Ovary (tissue), 9 donors: ENCODE results near the gene CPT1B. TPM values are rescaled to one million over a fixed set of nuclear protein-coding genes. Genes with fewer than 3 reads are reported as not detected.
"Not testable (repeated sequence)": the region's sequence is repeated elsewhere in the genome, so short reads cannot be mapped to it uniquely, and the experiment has no call there.

Experiments used
- DNase-seq, 5 donors: peaks; one replicate each; pipeline ENCODE4 v3.0.0-alpha.2; 2019 to 2020
- H3K27ac ChIP-seq, 2 donors: fragments of 200-600 bp; one replicate each; pipeline versions ENCODE4 v1.5.1 to v1.8.0; 2019 to 2022
- H3K27me3 ChIP-seq: fragments of 200-600 bp; one replicate; pipeline ENCODE4 v1.8.0; 2022
- H3K36me3 ChIP-seq: fragments of 200-600 bp; sonication (generic); one replicate; pipeline ENCODE4 v1.5.1; 2019
- H3K4me1 ChIP-seq: one replicate; pipeline ENCODE4 v1.8.1; 2013; ENCODE audit warnings: mild to moderate bottlenecking, moderate library complexity; ENCODE audit not compliant: insufficient read depth
- H3K4me3 ChIP-seq: fragments of 200-600 bp; sonication (generic); one replicate; pipeline ENCODE4 v1.5.1; 2017
- H3K9me3 ChIP-seq, 2 donors: fragments of 200-600 bp in 1 of 2; sonication (generic) in 1 of 2; one replicate each; pipeline versions ENCODE4 v1.5.1 to v1.8.1; 2013 to 2019; ENCODE audit warnings: mild to moderate bottlenecking in 1 of 2, moderate library complexity in 1 of 2
- CTCF ChIP-seq, 3 donors: fragments of 450-650 bp in 2 of 3; fragments of 200-600 bp in 1 of 3; IDR thresholded peaks; one replicate each; pipeline versions ENCODE4 v1.5.1 to v1.8.0; 2016 to 2022; ENCODE audit warnings: antibody characterized with exemption in 3 of 3, mild to moderate bottlenecking in 1 of 3
- EP300 ChIP-seq: sonication (generic); formaldehyde crosslinking; IDR thresholded peaks from one replicate; pipeline ENCODE4 v1.6.1; 2017; ENCODE audit warnings: antibody characterized with exemption
- POLR2A ChIP-seq: fragments of 450-650 bp; IDR thresholded peaks from one replicate; pipeline ENCODE4 v1.6.1; 2017; ENCODE audit warnings: antibody characterized with exemption, mild to moderate bottlenecking, moderate library complexity
- WGBS, 3 donors: extraction: QIAGEN DNeasy Blood & Tissue Kit in 1 of 3; methylation state at CpG; one replicate each; pipeline versions ENCODE4 v1.1.5 to v1.1.7; 2013 to 2017; 5-methylcytosine and 5-hydroxymethylcytosine counted together
- intact Hi-C, 4 donors: fragments of 100-400 bp; cut with DNase I; formaldehyde crosslinking; loops; one replicate each; pipeline versions ENCODE4 v1.11.0 to v1.15.1; 2022 to 2023
- polyA plus RNA-seq, 2 donors: library from polyadenylated mRNA; stranded (reverse); fragments of 200-250 nt in 1 of 2; fragments of 350-450 nt in 1 of 2; fragmentation: Illumina TruSeq in 1 of 2; extraction: RNeasy Lipid Tissue Mini Kit (QIAGEN cat#74804) in 1 of 2; gene quantifications; one replicate each; pipeline ENCODE4 v1.2.3, GENCODE V29; 2013 to 2014
- total RNA-seq, 7 donors: library from RNA; depleted of rRNA in 2 of 7; stranded (reverse); fragments of >200 nt in 2 of 7; fragmentation: NEBNext Ultra II Directional in 3 of 7; extraction: Animal tissue kit (Norgen Biotek cat#: 25700) in 3 of 7; gene quantifications; one replicate each; pipeline versions ENCODE4 v1.1.0 to v1.2.4, GENCODE V29; 2016 to 2023
- donor health status: DM: no; HTN: no; CAD: no; lungs with moderate emphysema.
- donor health status: DM: no; HTN: no; CAD: no.
- donor health status: Bipolar disorder and iron deficiency.
- donor health status: DM: yes; HTN: yes; CAD: no.
- donor health status: DM: no; HTN: no; CAD: no.
- donor health status: DM: yes; HTN: yes; CAD: no.

Gene CPT1B
- total and polyA plus RNA-seq, 9 donors = 2.5 to 10.6 (median 4.4) TPM

GRCh38 chr22:50545522-50546325 is 32.5 kb downstream of the CPT1B start, which contains the start of gene KLHDC7B:
TSS of gene KLHDC7B (plus strand) at chr22:50545899. CDS start at chr22:50546244, 345 bp downstream.
- Histone ChIP-seq H3K4me3 (no peak within 1 kb of the TSS), H3K27me3 (peaks cover 7% of the 10 kb centered on the region), H3K4me1 (no peaks in the 10 kb centered on the region), H3K27ac (no peak within 1 kb of the TSS), H3K9me3 (no peaks in the 10 kb centered on the region), H3K36me3 (no peaks in the 10 kb centered on the region)
- TF ChIP-seq POLR2A (no peak), CTCF (IDR thresholded peaks at IDR 0.05) (no peak), EP300 (no peak)
- DNase-seq = no peak
- WGBS, 3 donors = 46 to 62% (median 61%) methylated on average over 8 to 10 of the region's 10 CpGs
- intact Hi-C loops = no loop called here

GRCh38 chr22:50544746-50545253 is 33.4 kb downstream of the CPT1B start:
- TF ChIP-seq POLR2A (no peak), CTCF (IDR thresholded peaks at IDR 0.05) (no peak), EP300 (no peak)
- H3K27ac ChIP-seq = no peak overlapping the region
- H3K4me1 ChIP-seq = no peaks in the 10 kb centered on the region
- H3K9me3 ChIP-seq = no peaks in the 10 kb centered on the region
- 73 to 87% (median 75%) methylated on average over 5 of the region's 5 CpGs for WGBS, 3 donors
- intact Hi-C loops = no loop called here
- no peak overlapping the region for H3K4me3 ChIP-seq
- no peaks in the 10 kb centered on the region for H3K36me3 ChIP-seq
- DNase-seq = no peak
- H3K27me3 ChIP-seq = peaks cover 7% of the 10 kb centered on the region

GRCh38 chr22:50544078-50544745 is 34.0 kb downstream of the CPT1B start:
- intact Hi-C loops = no loop called here
- Histone ChIP-seq H3K27me3 (peaks cover 7% of the 10 kb centered on the region), H3K4me3 (no peak overlapping the region), H3K36me3 (no peaks in the 10 kb centered on the region), H3K9me3 (no peaks in the 10 kb centered on the region), H3K4me1 (no peaks in the 10 kb centered on the region), H3K27ac (no peak overlapping the region)
- no peak for TF ChIP-seq CTCF (IDR thresholded peaks at IDR 0.05)
- TF ChIP-seq POLR2A = no peak
- peak in 3 of 5 donors; percentile 62 to 72 (median 62) for DNase-seq
- 3 to 4% (median 4%) methylated on average over 39 to 52 of the region's 52 CpGs for WGBS, 3 donors

- intact Hi-C loops = no loop called here
- H3K36me3 ChIP-seq = no peaks in the 10 kb centered on the region
- H3K27me3 ChIP-seq = peaks cover 7% of the 10 kb centered on the region
- H3K4me1 ChIP-seq = no peaks in the 10 kb centered on the region
- peak in 1 of 5 donors; percentile 13 for DNase-seq
- TF ChIP-seq CTCF (IDR thresholded peaks at IDR 0.05) = no peak
- TF ChIP-seq POLR2A = no peak
- TF ChIP-seq EP300 = no peak
- H3K4me3 ChIP-seq = no peak overlapping the region
- H3K9me3 ChIP-seq = no peaks in the 10 kb centered on the region
- WGBS, 3 donors = 93 to 96% (median 93%) methylated on average over 19 of the region's 19 CpGs
- no peak overlapping the region for H3K27ac ChIP-seq
Measured at GRCh38 chr22:50542416-50542927, 35.8 kb downstream of the CPT1B start.

DNA sequence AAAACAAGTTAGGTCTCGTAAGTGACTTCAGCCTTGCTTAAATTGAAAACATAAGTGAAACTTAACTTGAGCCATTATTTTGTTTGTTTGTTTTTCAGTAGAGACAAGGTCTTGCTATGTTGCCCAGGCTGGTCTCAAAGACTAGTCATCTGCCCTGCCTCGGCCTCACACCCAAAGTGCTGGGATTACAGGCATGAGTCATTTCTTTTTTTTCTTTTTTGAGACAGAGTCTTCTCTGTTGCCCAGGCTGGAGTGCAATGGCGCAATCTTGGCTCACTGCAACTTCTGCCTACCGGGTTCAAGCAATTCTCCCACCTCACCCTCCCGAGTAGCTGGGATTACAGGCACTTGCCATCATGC is 36.6 kb downstream of the CPT1B start:
- H3K36me3 ChIP-seq, intact Hi-C loops, H3K4me3 ChIP-seq, H3K9me3 ChIP-seq, H3K4me1 ChIP-seq, H3K27me3 ChIP-seq, H3K27ac ChIP-seq: not testable (repeated sequence)
- DNase-seq = peak in 1 of 5 donors; percentile 16
- WGBS, 3 donors = 74 to 84% (median 79%) methylated on average over 5 of the region's 5 CpGs
